NK-92 (cell line): ENCODE data around the gene GRAMD1B.
"Not testable (repeated sequence)": the region's sequence is repeated elsewhere in the genome, so short reads cannot be mapped to it uniquely, and the experiment has no call there.

Experiments used
- DNase-seq: peaks from one replicate; lab custom pipeline; 2025; ENCODE audit not compliant: unreplicated experiment; lab: John Stamatoyannopoulos, UW

GRAMD1B gene

DNA sequence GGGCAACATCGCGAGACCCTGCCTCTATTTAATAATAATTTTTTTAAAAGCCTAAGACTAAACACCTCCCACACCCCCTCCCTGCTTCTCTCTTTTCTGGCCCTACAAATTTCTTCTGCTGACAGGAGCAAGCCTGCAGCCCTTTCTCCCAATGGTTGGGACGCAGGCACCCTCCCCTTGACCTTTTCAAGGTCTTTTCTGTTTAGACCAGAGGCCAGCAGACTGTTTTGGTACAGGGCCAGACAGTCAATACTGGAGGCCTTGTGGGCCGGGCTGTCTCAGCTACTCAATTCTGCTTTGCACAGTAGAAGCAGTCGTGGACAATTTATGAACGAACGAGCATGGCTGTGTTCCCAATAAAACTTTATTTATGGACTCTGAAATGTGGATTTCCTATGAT is 132.1 kb downstream of the GRAMD1B start:
- no peak for DNase-seq

GRCh38 chr11:123562829-123563228 is 132.8 kb downstream of the GRAMD1B start:
- no peak for DNase-seq

GRCh38 chr11:123564221-123564620 is 134.2 kb downstream of the GRAMD1B start:
- DNase-seq = no peak

GRCh38 chr11:123566852-123567251 is 136.8 kb downstream of the GRAMD1B start:
- DNase-seq = no peak

- DNase-seq = no peak
Observed at GRCh38 chr11:123567466-123567865, 137.4 kb downstream of the GRAMD1B start.

GRCh38 chr11:123568367-123568870 is 138.3 kb downstream of the GRAMD1B start:
- no peak for DNase-seq

DNA sequence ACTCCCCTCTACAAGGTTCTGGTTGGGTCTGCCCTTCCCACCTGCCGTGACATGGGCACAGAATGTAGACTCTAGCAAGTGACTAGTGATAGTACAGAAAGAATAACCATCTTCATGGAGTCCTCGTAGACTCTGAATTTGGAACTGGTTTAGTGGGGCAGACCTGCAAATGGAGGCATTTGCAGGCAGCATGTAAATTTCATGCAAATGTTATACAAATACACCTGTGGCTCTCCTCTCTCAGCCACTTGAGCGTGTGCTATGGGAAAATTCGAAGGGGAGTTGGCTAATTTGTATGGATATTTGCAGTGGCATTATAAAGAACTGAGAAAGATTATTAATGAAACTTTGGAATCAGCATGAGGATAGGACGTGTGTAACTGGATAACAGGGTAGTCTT is 139.3 kb downstream of the GRAMD1B start:
- DNase-seq = no peak

DNA sequence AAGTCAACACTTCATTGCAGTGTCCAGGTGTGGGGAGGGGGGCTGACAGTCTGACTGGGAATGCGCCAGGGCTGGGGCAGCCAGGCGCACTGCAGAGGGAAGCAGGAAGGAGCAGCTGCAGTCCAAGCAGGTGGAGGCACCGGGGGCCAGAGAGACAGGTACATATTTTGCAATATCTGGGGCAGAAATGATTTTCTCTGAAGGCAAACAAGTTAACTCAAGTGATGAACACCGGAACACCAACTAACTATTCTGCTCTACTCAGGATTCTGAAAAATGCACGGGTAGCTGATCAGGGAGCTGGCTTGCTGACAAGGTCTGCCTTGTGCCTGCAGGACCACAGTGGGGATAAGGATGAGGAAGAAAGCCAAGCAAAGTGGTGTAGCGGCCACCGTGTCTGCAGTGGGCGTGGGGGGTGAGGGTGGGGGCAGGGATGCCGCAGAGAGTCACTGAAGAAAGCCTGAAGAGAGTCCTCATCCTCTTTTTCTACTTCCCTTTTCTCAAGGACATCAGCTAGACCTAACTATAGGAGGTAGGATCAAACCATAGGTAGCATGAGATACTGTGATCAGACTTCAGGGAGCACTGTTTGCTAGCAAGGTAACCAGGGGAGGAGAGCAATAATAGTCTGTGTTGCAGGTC is 141.0 kb downstream of the GRAMD1B start:
- no peak for DNase-seq

DNA sequence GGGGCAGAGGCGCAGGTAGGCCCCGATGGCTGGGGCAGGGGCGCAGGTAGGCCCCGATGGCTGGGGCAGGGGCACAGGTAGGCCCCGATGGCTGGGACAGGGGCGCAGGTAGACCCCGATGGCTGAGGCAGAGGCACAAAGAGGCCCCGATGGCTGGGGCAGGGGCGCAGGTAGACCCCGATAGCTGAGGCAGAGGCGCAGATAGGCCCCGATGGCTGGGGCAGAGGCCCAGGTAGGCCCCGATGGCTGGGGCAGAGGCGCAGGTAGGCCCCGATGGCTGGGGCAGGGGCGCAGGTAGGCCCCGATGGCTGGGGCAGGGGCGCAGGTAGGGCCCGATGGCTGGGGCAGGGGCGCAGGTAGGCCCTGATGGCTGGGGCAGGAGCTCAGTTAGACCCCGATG is 142.7 kb downstream of the GRAMD1B start:
- not testable (repeated sequence) for DNase-seq

DNA sequence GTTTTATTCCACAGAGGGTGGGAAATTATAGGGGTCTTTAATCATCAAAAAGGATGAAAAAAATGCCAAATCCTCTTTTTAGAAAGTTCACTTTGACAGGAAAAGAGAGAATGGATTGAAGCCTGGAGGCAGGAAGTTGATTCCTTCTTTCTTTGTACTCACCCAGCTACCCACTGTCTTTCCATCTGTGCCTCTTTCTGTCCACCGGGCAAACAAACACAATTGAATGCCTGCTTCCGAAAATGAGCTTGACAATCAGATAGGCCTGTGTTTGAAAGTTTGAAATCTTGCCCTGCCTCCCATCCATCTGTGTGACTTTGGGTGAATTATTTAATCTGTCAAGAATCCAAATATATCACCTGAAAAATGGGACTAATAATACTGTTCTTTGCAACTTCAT is 143.2 kb downstream of the GRAMD1B start:
- no peak for DNase-seq

DNA sequence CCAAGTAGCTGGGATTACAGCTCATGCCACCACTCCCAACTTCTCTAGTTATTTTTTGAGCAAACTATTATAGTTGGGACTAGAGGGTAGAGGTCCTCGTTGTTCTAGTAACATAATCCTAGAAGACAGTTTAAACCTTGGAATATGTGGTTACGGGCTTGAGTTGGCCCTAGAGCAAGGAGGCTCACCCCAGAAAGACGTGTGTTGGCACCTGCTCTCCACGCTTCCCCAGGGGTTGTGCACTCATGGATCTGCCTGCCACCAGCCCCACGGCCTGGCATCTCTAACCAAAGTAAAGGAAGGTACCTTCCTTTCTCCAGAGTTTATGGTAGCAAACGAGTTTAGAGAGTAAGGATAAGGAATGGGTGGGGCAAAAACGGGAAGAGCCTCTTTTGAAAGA is 145.4 kb downstream of the GRAMD1B start:
- no peak for DNase-seq

GRCh38 chr11:123576082-123576481 is 146.0 kb downstream of the GRAMD1B start:
- DNase-seq = no peak

GRCh38 chr11:123576501-123576900 is 146.4 kb downstream of the GRAMD1B start:
- DNase-seq = no peak

DNA sequence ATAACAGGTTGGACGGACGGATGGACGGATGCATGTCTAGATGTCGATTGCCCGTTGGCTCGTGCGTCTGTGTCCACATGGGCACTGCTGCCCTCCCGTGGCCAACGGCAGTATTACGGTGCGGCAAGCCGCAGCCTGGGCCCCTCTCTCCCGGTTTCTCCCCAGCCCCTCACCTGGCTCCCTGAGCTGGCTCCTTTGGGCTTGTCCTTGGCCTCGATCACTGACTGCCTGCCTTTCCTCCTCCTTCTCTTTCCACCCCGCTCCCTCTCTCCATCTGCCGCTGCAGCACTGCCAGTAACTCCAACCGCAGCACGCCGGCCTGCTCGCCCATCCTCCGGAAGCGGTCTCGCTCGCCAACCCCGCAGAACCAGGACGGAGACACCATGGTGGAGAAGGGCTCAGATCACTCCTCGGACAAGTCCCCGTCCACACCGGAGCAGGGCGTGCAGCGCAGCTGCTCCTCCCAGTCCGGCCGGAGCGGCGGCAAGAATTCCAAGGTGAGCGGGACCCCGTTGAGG is 147.1 kb downstream of the GRAMD1B start:
- no peak for DNase-seq

DNA sequence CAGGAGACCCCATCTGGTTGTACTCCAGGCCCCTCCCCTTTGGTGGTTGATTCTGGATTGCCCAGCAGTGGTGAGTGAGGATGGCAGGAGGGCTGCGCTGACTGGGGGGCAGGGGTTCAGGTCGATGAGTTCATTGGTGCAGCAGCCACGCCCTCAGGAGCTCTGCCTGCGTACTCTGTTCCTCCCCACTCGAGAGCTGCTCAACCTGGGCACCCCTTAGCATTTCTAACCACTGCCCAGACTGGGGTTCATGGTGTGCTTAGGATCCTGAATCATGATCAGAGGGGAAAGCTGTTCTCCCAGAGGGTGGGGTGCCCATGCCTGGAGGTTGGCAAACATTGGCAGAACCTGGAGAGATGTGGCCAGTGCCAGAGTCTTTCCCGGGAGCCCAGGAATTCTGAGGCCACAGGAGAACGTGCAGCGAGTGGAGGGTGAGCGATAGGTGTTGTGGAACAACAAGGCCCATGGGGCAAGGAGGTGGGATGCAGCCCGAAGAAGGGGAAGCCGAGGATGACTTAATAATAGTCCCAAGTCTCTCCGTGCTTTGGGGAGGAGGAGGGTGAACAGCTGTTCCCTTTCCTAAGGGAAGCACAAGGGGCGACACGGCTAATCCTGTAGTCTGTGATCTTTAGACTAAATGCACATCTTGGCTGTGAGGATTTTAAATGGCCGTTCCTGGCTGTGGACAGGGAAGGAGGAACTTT is 148.9 kb downstream of the GRAMD1B start:
- DNase-seq = no peak

DNA sequence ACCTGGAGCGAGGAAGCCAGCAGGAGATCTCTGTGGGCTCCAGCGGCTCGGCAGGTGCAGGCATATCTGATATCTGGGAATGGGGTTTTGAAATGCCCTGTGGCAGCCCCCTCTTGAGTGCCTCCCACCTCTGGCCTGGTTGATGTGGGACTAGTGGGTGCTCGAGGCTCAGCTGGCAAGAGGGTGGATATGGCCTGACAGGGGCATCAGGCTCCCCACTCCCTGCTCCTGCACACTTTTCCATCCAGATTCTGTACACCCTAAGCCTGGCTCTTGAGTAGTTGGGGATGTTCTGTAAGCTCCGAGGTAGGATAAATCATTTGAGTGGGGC is 149.4 kb downstream of the GRAMD1B start:
- DNase-seq = no peak

- no peak for DNase-seq
Observed at GRCh38 chr11:123580137-123580536, 150.1 kb downstream of the GRAMD1B start.

DNA sequence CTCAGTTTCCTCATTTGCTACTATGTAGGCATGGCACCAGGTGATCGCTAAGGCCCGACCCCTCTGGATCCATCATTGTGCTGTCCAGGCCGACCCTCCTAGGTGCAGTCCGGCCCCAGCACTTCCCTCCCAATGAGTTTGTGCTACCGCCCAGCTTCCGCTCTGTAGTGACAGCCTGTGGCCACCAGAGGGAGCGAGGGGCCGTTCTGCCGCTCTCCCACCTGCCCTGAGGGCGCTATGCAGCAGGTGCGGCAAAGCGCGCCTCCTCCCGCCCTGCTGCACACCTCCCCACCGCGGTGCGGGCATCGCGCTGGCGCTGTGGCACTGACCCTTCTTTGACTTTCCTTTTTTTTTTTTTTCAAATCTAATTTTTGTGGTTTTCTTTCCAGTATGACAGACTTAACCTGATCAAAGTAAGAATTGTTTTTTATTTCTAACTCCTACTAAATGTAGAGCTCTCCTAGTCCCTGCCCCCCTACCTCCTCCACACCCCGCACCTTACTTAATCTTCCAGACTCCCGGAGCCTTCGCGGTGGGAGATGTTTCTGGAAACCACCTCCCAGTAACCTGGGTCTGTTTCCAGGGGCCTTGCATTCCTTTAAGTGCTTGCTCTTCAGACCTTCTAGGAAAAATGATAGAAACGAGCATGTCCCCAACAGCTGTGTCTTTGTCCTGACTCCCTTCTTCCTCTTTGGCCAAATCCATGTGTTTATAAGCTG is 150.6 kb downstream of the GRAMD1B start:
- DNase-seq = no peak

DNA sequence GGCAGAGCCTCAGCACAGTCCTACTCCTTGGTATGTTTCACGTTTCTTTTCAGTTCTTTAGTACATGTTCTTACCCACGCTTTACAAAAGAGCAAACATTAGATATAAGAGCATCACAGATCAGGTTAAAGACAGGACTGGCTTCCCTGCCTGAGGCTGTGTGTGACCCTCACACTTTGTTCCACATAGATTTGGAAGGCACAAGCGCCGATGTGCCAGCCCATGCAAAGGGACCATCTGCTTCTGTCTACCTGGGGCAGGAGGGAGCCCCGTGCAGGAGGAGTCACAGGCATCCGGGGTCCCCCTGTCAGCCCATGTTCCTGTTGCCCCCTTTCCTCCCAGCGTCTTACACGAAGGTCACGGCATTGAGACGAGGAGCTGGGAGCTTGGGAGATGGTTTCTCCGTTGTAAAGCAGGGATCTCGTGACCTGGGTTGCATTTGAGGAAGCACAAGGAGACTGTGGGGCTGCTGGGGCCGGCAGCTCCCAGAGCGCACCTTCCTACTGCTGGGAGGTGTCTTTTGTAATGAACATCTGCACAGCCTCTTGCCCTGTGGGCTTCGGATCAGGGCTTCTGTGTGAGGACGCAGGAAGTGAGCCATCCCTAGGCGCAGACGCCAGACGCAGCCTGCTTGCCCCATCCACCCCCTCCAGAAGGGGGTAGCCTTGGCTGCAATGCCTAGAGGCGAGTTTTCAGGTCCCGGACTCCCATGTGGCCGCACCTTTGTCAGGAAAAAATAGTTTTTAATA is 151.8 kb downstream of the GRAMD1B start:
- no peak for DNase-seq

GRCh38 chr11:123582992-123583504 is 153.0 kb downstream of the GRAMD1B start:
- no peak for DNase-seq

- DNase-seq = no peak
Observed at GRCh38 chr11:123584186-123584585, 154.1 kb downstream of the GRAMD1B start.
